Left ventricle myocardium superior (tissue), 1 donor: ENCODE data around the gene PYY. TPM values are rescaled to one million over a fixed set of nuclear protein-coding genes. Genes with fewer than 3 reads are reported as not detected.
"Not testable (repeated sequence)": the region's sequence is repeated elsewhere in the genome, so short reads cannot be mapped to it uniquely, and the experiment has no call there.

ENCODE experiments used
- ATAC-seq: fragments of 200-7000 bp; cut with Tn5 transposase; one replicate; pipeline ENCODE4 v1.9.1; 2020; ENCODE audit warnings: mild to moderate bottlenecking, moderate library complexity
- DNase-seq: peaks from one replicate; pipeline ENCODE4 v3.0.0-alpha.2; 2020
- intact Hi-C: fragments of 100-400 bp; cut with micrococcal nuclease; formaldehyde crosslinking; loops from one replicate; pipeline ENCODE4 v1.11.0; 2022
- total RNA-seq: library from RNA; stranded (reverse); fragmentation: NEBNext Ultra II Directional; extraction: Animal tissue kit (Norgen Biotek cat#: 25700); gene quantifications from one replicate; pipeline ENCODE4 v1.2.1, GENCODE V29; 2021
- donor health status: DM: no; HTN: yes; CAD: no; lungs with severe emphysema.

PYY gene
- total RNA-seq, 1 donor from 2014 or later: not detected

GRCh38 chr17:43952724-43953666, 745 bp downstream of the PYY start:
- no peak for ATAC-seq
- intact Hi-C loops: no loop called here

DNA sequence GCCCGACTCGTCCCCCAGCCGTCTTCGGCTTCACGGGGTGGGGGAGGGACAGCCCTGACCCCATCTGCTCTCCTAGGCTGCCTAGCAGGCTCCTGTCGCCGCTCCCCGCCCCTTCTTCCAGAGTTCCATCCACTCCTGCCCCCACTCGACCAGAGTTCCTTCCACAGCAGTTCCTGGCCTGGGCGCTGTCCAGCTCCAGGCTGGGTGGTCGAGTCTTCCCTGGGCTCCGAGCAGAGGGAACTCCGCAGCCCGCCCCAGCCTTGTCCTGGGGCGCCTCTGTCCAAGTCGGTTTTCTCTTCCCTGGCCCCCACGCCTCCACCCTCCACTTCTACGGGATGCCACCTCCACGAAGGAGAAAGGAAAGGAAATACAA, 1.4 kb downstream of the PYY start:
- DNase-seq (no peak), ATAC-seq (no peak)
- intact Hi-C loops: no loop called here

More at GRCh38 chr17:43952724-43953666, 745 bp downstream of the PYY start:
- DNase-seq: no peak

DNA sequence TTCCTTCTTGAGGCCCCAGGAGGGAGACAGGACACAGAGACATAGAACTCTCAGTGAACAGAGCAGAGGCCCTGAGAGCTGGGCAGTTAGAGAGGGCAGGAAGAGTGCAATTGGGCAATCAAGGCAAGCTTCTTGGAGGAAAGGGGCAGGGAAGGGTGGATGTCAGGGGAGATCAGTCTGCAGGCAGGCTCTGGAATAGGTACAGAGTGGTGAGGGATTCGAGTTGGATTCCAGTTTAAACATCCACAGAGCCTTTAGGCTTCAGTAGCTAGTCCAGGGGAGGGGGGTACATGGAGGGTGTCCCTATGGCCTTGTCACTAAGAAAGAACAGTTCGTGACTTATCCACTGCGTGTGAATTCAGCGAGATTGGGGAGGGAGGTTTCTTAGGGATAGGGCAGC, 2.0 kb downstream of the PYY start:
- ATAC-seq (no peak), DNase-seq (no peak)
- intact Hi-C loops: no loop called here

- ATAC-seq: no peak
- intact Hi-C loops: no loop called here
Measured at GRCh38 chr17:43950554-43950953, 3.2 kb downstream of the PYY start.

DNA sequence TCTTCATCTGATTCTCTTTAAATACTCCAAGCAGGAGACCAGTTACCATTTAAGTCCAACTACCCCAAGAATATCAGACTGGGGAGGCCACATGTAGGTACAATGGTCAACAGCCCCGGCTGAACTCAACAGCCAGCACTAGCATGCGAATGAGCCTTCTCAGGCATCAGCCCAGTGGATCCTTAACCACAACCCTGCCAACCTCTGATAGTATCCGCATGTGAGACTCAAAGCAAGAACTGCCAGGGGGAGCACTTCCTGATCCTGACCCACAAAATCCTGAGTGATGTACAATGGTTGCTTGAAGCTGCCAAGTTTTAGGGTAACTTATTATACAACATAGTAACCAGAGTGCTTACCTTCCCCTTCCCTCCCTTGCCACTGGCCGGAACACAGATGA, 4.0 kb downstream of the PYY start:
- no peak for DNase-seq
- ATAC-seq: no peak
- intact Hi-C loops: loop anchor here (10.0 kb wide), 1 partner anchor 45 kb away; no protein-coding TSS in a partner anchor

More at GRCh38 chr17:43950554-43950953, 3.2 kb downstream of the PYY start:
- no peak for DNase-seq

DNA sequence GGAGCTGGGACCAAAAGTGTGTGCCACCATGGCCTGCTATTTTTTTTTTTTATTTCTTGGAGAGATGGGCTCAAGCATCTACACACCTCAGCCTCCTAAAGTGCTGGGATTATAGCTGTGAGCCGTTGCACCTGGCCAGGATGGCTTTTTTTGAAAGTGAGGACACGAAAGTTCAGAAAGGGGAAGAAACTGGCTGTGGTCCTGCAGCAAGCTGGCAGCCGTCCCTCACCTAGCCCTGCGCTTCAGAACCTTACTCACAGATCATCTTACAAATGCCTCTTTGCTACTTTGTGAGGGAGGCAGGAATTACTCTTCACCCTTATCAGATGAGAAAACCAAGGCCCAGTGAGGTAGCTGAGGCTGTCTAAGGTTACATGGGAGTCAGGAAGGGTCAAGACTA, 7.0 kb downstream of the PYY start:
- DNase-seq (no peak), ATAC-seq (no peak)
- intact Hi-C loops: loop anchor here (10.0 kb wide), 1 partner anchor 48 kb away; no protein-coding TSS in a partner anchor

DNA sequence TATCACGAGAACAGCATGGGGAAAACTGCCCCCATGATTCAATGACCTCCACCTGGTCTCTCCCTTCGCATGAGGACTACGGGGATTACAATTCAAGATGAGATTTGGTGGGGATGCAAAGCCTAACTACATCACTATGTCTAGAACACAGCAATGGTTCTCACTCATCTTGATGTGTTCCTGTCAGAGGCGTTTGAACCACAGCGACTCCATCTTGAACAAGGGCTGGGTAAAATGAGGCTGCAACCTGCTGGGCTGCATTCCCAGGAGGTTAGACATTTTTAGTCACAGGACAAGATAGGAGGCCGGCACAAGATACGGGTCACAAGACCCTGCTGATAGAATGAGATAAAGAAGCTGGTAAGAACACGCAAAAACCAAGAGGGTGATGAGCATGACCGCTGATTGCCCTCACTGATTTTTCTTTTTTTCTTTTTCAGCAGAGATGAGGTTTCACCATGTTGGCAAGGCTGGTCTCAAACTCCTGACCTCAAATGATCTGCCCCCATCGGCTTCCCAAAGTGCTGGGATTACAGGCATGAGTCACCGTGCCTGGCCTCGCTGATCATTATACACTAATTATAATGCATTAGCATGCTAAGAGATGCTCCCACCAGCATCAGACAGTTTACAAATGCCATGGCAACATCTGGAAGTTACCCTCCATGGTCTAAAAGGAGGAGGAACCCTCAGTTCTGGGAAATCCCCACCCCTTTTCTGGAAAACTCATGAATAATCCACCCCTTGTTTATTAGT, 8.5 kb downstream of the PYY start:
- DNase-seq: no peak
- intact Hi-C loops: loop anchor here (10.0 kb wide), 1 partner anchor 50 kb away; no protein-coding TSS in a partner anchor
- no peak for ATAC-seq

DNA sequence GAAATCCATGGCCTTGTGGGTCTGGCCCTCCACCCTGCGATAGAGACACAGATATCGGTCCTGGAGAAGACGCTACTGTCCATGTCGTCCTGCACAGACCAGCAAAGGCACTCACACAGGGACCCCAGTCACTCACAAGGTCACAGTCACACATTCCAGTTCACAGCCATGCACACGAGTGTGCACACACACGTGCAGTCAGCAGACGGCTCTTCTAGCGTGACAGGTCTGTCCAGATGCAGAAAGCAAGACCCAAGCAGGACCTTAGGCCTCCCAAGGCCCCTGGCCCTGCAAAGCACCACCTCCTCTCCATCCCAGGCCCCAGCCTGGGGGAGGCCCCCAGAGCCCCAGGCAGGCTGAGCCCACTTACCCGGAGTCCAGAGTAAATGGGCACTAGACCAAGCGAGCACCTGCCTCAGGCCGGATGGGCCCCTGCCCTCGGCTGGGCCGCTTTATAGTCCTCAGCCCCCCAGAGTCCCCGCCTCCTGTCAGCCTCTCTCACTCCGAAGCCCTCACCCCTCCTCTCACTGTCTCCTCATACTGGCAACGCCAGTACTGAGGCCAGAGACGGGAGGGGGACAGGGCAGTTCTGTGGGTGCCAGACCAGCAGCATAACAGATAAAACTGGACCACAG, 11.6 kb downstream of the PYY start, which contains the start of gene PPY:
Gene PPY, minus strand, starts transcription at position 426 of the 635 bp plus-strand sequence. CDS start 822 bp downstream, outside the sequence.
- intact Hi-C loops: loop anchor here (10.0 kb wide), 1 partner anchor 53 kb away; no protein-coding TSS in a partner anchor
- no peak for ATAC-seq

DNA sequence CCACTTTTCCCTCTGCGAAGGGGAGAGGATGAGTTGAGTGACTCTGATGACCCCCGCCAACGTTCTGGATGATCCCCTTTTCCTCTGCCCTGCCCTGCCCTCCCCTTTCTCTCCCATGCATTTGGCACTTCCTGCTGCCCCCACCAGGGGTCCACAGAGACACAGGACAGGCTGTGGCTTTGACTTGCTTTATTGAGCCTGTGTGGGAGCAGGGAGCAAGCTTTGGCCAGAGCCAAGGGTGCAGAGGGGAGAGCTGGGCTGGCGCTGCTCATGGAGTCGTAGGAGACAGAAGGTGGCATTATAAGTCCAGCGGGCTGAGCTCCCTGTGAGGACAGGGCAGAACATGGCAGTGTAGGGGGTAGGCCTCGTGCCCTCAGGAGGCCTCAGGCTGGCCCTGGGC, 13.1 kb downstream of the PYY start:
- intact Hi-C loops: loop anchor here (10.0 kb wide), 1 partner anchor 54 kb away; no protein-coding TSS in a partner anchor
- ATAC-seq: peak; percentile 47
- DNase-seq: peak; percentile 53

More for the DNA sequence above, 11.6 kb downstream of the PYY start, which contains the start of gene PPY:
- DNase-seq: no peak

- ATAC-seq (no peak), DNase-seq (no peak)
- intact Hi-C loops: loop anchor here (10.0 kb wide), 1 partner anchor 55 kb away; no protein-coding TSS in a partner anchor
Measured at GRCh38 chr17:43939886-43940285, 13.9 kb downstream of the PYY start.

DNA sequence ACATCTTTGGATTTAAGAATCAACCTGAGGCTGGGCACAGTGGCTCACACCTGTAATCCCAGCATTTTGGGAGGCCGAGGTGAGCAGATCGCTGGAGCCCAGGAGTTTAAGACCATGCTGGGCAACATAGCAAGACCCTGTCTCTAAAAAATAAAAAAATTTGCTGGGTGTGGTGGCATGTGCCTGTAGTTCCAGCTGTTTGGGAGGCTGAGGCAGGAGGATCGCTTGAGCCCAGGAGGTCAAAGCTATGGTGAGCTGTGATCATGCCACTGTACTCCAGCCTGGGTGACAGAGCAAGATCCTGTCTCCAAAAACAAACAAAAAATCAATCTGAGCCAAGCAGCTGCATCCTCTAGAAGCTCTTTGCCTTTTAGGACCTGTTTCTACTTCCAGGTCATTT, 14.3 kb downstream of the PYY start:
- intact Hi-C loops, ATAC-seq: not testable (repeated sequence)

GRCh38 chr17:43938838-43939182, 14.9 kb downstream of the PYY start:
- ATAC-seq: no peak
- intact Hi-C loops: no loop called here
- DNase-seq: no peak

More for the DNA sequence above, 14.3 kb downstream of the PYY start:
- not testable (repeated sequence) for DNase-seq

GRCh38 chr17:43936434-43936833, 17.3 kb downstream of the PYY start:
- intact Hi-C loops: no loop called here
- ATAC-seq: no peak

GRCh38 chr17:43935926-43936261, 17.8 kb downstream of the PYY start:
- intact Hi-C loops: no loop called here

More at GRCh38 chr17:43936434-43936833, 17.3 kb downstream of the PYY start:
- no peak for DNase-seq

GRCh38 chr17:43935204-43935925, 18.4 kb downstream of the PYY start:
- intact Hi-C loops: no loop called here
- ATAC-seq (no peak), DNase-seq (no peak)

More at GRCh38 chr17:43935926-43936261, 17.8 kb downstream of the PYY start:
- DNase-seq: no peak
- ATAC-seq: no peak

- intact Hi-C loops: no loop called here
- no peak for DNase-seq
- no peak for ATAC-seq
Measured at GRCh38 chr17:43932923-43933322, 20.8 kb downstream of the PYY start.

DNA sequence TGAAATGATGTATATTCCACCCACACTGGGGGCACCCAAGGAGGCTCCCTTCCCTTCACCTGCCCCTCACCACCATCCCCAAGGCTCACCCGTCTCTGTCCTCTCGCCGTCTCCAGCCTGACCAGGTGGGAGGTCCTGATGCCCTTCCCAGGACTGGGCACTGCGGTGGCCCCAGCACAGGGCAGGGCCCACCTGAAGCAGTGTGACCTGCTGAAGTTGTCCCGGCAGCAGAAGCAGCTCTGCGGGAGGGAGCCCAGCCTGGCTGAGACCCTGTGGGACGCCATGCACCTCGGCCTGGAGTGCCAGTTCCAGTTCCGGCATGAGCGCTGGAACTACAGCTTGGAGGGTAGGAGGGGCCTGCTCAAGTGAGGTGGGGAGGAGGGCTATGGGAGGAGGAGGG, 21.4 kb downstream of the PYY start:
- ATAC-seq: no peak
- intact Hi-C loops: no loop called here
- no peak for DNase-seq

DNA sequence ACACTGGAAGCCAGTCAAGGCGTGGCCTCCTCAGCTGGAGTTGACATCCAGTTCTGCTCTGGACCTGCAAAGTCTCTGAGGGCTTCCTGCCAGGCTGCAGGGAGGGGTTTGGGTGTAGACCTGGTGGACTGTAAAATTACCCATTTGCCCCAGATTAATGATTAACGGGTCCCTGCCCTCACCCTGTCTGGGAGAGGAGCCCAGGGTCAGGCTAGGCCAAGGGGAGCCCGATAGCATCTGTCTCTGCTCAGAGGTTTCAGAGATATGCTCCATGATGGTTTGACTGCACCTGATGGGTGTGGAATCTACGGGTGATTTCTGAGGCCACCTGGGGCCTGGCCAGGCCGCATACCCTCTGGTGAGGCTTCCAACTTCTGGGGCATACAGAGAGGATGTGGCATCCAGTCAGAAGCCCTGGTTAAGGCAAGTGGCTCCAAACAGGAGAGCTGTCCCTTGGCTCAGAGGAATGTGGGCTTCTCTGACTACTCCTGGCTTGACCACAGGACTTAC, 22.6 kb downstream of the PYY start:
- no peak for ATAC-seq

More for the DNA sequence above, 22.6 kb downstream of the PYY start:
- no peak for DNase-seq
- intact Hi-C loops: no loop called here
